ACC112 (cell line): ENCODE data around the gene CKLF.

Experiments used
- H2AFZ ChIP-seq: fragments of 200-600 bp; sonication (generic); one replicate; pipeline ENCODE4 v1.6.0; 2017; ENCODE audit warnings: antibody characterized with exemption, low read length; ENCODE audit not compliant: unreplicated experiment
- H3K27ac ChIP-seq: fragments of 200-600 bp; sonication (generic); 2 replicates; pipeline ENCODE4 v1.5.1; 2014; ENCODE audit warnings: low read depth, mild to moderate bottlenecking, antibody characterized with exemption, low read length, moderate library complexity
- H3K27me3 ChIP-seq: fragments of 200-600 bp; sonication (generic); 2 replicates; pipeline ENCODE4 v1.6.1; 2014; ENCODE audit warnings: mild to moderate bottlenecking, antibody characterized with exemption, low read length, moderate library complexity, mixed read lengths; ENCODE audit not compliant: insufficient read depth
- H3K36me3 ChIP-seq: fragments of 200-600 bp; sonication (generic); 2 replicates; pipeline ENCODE4 v1.6.1; 2016; ENCODE audit warnings: mild to moderate bottlenecking, antibody characterized with exemption, low read length, moderate library complexity, mixed read lengths; ENCODE audit not compliant: insufficient read depth
- H3K4me1 ChIP-seq: fragments of 200-600 bp; sonication (generic); one replicate; pipeline ENCODE4 v1.6.1; 2016; ENCODE audit warnings: low read length, mixed read lengths; ENCODE audit not compliant: insufficient read depth, unreplicated experiment, control insufficient read depth
- H3K4me3 ChIP-seq: fragments of 200-600 bp; sonication (generic); 2 replicates; pipeline ENCODE4 v1.5.1; 2014; ENCODE audit warnings: mild to moderate bottlenecking, low read depth, low read length
- H3K79me2 ChIP-seq: fragments of 200-600 bp; sonication (generic); one replicate; pipeline ENCODE4 v1.6.0; 2016; ENCODE audit warnings: low read length; ENCODE audit not compliant: control insufficient read depth, unreplicated experiment, insufficient read depth

Gene CKLF

DNA sequence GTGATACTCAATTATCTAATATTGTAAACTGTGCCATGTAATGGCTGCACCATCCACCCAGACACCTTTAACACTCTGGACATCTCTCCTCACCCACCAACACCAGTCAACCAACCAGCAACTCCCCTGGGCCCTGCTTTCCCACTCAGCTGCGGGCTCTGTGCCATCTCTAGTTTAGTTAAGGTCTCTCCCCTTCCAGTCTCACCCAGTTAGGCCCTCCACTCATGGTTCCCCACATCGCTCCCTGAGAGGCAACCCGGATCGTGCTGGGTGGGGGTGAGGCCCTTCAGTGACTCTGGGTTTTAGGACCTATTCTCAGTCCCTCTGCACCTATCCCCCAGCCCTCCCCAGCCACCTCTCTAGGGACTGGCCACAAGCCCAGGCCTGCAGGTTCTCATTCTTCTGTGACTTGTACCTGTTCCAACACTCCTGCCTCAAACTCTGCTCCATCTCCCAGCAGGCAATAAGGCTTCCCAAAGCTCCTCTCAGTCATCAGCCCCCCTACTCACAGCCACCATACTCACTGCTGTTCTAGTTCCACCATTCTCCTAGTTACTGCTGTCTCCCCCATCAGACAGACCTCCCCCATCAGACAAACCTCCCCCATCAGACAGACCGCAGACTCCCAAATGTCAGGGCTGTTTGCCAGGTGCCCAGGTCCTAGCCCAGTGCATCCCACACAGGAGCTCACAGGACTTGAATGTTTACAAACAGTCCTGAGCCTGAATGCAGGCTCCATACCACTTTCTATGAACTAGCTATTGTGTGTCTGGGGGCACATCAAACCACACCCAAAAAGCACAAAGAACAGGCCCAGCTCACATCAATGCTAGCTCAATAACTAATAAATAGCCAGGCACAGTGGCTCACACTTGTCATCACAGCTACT, 5.0 kb upstream of the CKLF start:
- peaks cover 22% of the 10 kb centered on the region for H3K4me1 ChIP-seq
- H2AFZ ChIP-seq: no peak overlapping the region
- no peaks in the 10 kb centered on the region for H3K36me3 ChIP-seq
- H3K27me3 ChIP-seq: no peaks in the 10 kb centered on the region
- H3K4me3 ChIP-seq: no peak overlapping the region
- peaks cover 9% of the 10 kb centered on the region for H3K79me2 ChIP-seq
- no peak overlapping the region for H3K27ac ChIP-seq

DNA sequence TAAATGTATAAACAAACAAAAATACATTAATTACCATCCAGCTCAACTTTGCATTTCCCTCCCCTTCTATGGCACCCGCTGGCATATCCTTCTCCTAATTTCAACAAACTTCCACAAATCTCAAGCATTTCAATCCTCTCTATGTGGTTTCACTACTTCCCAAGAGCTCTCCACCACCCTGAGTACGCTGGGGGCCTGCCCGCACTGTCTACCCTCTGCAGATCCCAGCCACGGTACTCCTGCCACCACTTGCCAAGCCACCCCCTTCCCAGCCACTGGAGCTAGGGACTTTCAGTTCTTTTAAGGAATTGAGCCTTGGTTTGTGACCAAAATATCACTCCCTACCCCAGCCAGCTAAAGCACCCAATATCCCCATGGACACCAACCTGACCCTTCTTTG, 4.3 kb upstream of the CKLF start:
- peaks cover 22% of the 10 kb centered on the region for H3K4me1 ChIP-seq
- H3K4me3 ChIP-seq: no peak overlapping the region
- H3K27ac ChIP-seq: no peak overlapping the region

GRCh38 chr16:66548868-66549267, 3.5 kb upstream of the CKLF start:
- H3K79me2 ChIP-seq: peaks cover 23% of the 10 kb centered on the region
- no peaks in the 10 kb centered on the region for H3K27me3 ChIP-seq
- H2AFZ ChIP-seq: peak overlapping the region; percentile 79
- H3K36me3 ChIP-seq: no peaks in the 10 kb centered on the region
- peak overlapping the region; percentile 76 for H3K4me3 ChIP-seq
- peak overlapping the region; percentile 52; the same call in 1 of the 2 replicates for H3K27ac ChIP-seq
- peaks cover 28% of the 10 kb centered on the region for H3K4me1 ChIP-seq

More for the DNA sequence above, 4.3 kb upstream of the CKLF start:
- no peaks in the 10 kb centered on the region for H3K27me3 ChIP-seq
- no peaks in the 10 kb centered on the region for H3K36me3 ChIP-seq
- no peak overlapping the region for H2AFZ ChIP-seq
- peaks cover 15% of the 10 kb centered on the region for H3K79me2 ChIP-seq

- Histone ChIP-seq H3K4me3 (peak within 1 kb of the TSS; percentile 76), H3K36me3 (no peaks in the 10 kb centered on the region), H3K27me3 (no peaks in the 10 kb centered on the region), H3K79me2 (peaks cover 29% of the 10 kb centered on the region), H3K4me1 (peaks cover 34% of the 10 kb centered on the region), H2AFZ (peak within 1 kb of the TSS; percentile 79), H3K27ac (peak within 1 kb of the TSS; percentile 52)
Measured at GRCh38 chr16:66549284-66550131, 2.9 kb upstream of the CKLF start, which contains the start of gene TK2. Gene TK2, minus strand, starts transcription at chr16:66550122. Its CDS starts 61 bp downstream, at chr16:66550061.

- peak overlapping the region; percentile 63 for H3K27ac ChIP-seq
- peaks cover 48% of the 10 kb centered on the region for H3K79me2 ChIP-seq
- H2AFZ ChIP-seq: no peak overlapping the region
Measured at GRCh38 chr16:66551348-66551759, 1.0 kb upstream of the CKLF start.

GRCh38 chr16:66551788-66552285, 539 bp upstream of the CKLF start:
- Histone ChIP-seq H3K36me3 (no peaks in the 10 kb centered on the region), H3K27me3 (no peaks in the 10 kb centered on the region), H3K27ac (peak overlapping the region; percentile 63), H3K4me3 (peak overlapping the region; percentile 93), H3K4me1 (peaks cover 40% of the 10 kb centered on the region), H3K79me2 (peaks cover 53% of the 10 kb centered on the region), H2AFZ (peak overlapping the region; percentile 92)

More at GRCh38 chr16:66551348-66551759, 1.0 kb upstream of the CKLF start:
- H3K27me3 ChIP-seq: no peaks in the 10 kb centered on the region
- H3K36me3 ChIP-seq: no peaks in the 10 kb centered on the region
- peaks cover 40% of the 10 kb centered on the region for H3K4me1 ChIP-seq
- peak overlapping the region; percentile 93 for H3K4me3 ChIP-seq

DNA sequence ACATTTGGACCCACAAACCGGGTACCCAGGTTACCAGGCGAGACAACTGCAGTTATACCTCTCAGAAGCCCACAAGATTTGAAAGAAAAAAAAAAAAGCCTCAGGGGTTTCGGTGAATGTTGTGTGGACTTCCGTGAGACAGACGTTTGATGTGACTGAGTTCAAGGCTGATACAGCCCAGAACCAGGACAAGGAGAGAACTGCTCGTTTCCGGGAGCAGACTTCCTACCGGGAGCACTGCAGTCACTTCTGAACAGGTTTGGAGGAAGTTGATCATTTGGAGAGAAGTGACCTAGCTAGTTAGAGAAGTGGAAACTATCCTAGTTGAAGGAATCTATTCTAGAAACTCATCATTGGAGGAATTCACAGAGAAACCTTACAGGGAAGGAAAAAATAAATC, 847 bp downstream of the CKLF start:
- Histone ChIP-seq H3K27ac (no peak overlapping the region), H2AFZ (no peak overlapping the region), H3K79me2 (peaks cover 62% of the 10 kb centered on the region)

DNA sequence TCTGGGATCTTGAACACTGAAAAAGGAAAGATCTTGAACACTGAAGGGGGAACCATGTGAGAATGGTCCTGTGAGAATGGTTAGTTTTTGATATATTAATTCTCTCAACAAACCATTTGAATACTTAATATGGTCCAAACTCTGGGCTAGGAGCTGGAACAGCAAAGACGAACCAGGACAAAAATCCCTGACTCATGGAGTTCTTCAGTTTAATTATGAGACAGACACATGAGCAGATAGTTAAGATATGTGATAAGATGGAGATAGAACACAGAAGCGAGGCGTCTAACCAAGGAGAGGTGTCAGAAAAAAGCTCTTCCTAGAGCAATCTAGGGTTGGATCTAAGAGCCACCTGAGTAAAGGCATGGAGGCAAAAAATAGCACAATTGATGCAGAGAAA, 1.6 kb downstream of the CKLF start:
- Histone ChIP-seq H2AFZ (no peak overlapping the region), H3K79me2 (peaks cover 70% of the 10 kb centered on the region), H3K4me3 (peak overlapping the region; percentile 93), H3K27ac (no peak overlapping the region), H3K27me3 (no peaks in the 10 kb centered on the region), H3K4me1 (peaks cover 33% of the 10 kb centered on the region), H3K36me3 (0 out of 2 replicates have a peak, but pooled peaks cover 2% of the 10 kb centered on the region)

More for the DNA sequence above, 847 bp downstream of the CKLF start:
- peak overlapping the region; percentile 93 for H3K4me3 ChIP-seq
- no peaks in the 10 kb centered on the region for H3K27me3 ChIP-seq
- peaks cover 40% of the 10 kb centered on the region for H3K4me1 ChIP-seq
- H3K36me3 ChIP-seq: no peaks in the 10 kb centered on the region

- Histone ChIP-seq H3K4me1 (peaks cover 31% of the 10 kb centered on the region), H3K36me3 (0 out of 2 replicates have a peak, but pooled peaks cover 3% of the 10 kb centered on the region), H2AFZ (no peak overlapping the region), H3K27ac (no peak overlapping the region), H3K79me2 (peaks cover 75% of the 10 kb centered on the region), H3K27me3 (no peaks in the 10 kb centered on the region), H3K4me3 (no peak overlapping the region; the same call in 1 of the 2 replicates)
Measured at GRCh38 chr16:66554495-66554894, 2.1 kb downstream of the CKLF start.

DNA sequence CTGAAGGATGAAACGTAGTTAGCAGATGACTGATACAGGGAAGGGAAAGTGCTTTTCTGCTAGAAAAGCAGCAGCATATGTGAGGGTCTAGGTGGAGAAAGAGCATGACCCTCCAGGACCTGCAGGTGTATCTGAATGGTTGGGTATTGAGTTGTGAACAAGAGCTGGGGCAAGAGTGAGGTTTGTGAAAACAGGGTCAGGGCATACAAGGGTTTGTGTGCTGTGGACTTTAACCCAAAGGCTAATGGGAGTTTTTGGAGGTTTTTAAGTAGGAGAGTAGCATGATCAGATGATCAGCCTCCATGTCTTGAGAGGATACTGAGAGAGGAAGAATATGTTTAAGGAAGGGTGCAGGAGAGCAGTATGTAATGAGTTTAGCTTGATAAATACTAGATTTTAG, 7.7 kb downstream of the CKLF start:
- Histone ChIP-seq H3K4me1 (peaks cover 4% of the 10 kb centered on the region), H3K36me3 (peaks cover 10% of the 10 kb centered on the region; the same call in 1 of the 2 replicates)

More for the DNA sequence above, 7.7 kb downstream of the CKLF start:
- Histone ChIP-seq H3K27me3 (no peaks in the 10 kb centered on the region), H3K79me2 (peaks cover 67% of the 10 kb centered on the region), H2AFZ (no peak overlapping the region), H3K27ac (no peak overlapping the region), H3K4me3 (no peak overlapping the region)
